Mammary epithelial cell (primary cell): ENCODE measurements around the gene DHRS11.

ENCODE experiments used
- EZH2 ChIP-seq: IDR thresholded peaks from 2 replicates; pipeline ENCODE4 v1.6.1; 2012; ENCODE audit warnings: low read length, inconsistent platforms, borderline replicate concordance
- TF ChIP-seq, protein P1 (sequence below), 2 donors: IDR thresholded peaks in 1 of 2; conservative IDR thresholded peaks in 1 of 2; 2 replicates each; pipeline ENCODE4 v1.5.1; 2011 to 2012; ENCODE audit warnings: inconsistent platforms in 2 of 2, low read length in 2 of 2, mild to moderate bottlenecking in 2 of 2, control low read depth in 1 of 2, low read depth in 1 of 2; ENCODE audit not compliant: insufficient read depth in 1 of 2; ENCODE audit errors: extremely low read depth in 1 of 2

DNA sequence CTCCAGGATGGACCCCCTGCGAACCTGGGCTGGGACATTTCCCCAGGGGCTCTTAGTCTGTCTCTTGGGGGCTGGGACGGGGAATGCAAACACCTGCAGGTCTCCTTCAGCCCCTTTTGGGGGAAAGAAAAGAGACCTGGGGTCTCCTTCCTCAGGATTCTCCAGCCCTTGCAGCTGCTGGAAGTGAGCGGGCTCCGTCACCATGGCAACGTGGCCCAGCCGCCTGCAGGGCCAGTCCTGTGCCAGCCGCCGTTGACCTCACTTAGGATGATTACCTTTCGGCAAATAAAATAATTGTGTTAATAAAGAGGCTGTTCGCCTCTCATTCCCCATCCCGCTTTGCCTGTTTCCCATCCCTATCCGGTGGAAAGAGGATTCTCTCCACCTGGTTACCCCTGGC, 35.4 kb downstream of the DHRS11 start:
- TF ChIP-seq, protein P1, sequence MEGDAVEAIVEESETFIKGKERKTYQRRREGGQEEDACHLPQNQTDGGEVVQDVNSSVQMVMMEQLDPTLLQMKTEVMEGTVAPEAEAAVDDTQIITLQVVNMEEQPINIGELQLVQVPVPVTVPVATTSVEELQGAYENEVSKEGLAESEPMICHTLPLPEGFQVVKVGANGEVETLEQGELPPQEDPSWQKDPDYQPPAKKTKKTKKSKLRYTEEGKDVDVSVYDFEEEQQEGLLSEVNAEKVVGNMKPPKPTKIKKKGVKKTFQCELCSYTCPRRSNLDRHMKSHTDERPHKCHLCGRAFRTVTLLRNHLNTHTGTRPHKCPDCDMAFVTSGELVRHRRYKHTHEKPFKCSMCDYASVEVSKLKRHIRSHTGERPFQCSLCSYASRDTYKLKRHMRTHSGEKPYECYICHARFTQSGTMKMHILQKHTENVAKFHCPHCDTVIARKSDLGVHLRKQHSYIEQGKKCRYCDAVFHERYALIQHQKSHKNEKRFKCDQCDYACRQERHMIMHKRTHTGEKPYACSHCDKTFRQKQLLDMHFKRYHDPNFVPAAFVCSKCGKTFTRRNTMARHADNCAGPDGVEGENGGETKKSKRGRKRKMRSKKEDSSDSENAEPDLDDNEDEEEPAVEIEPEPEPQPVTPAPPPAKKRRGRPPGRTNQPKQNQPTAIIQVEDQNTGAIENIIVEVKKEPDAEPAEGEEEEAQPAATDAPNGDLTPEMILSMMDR (conservative IDR thresholded peaks at IDR 0.05 in 1 of 2, IDR thresholded peaks at IDR 0.05 in 1 of 2; ENCODE audit: extremely low read depth in 1 of 2, insufficient read depth in 1 of 2, low read depth in 1 of 2, low read length in 2 of 2): no peak
- no peak for TF ChIP-seq EZH2
